ENCODE data around the gene SLC35E1. TPM values are rescaled to one million over a fixed set of nuclear protein-coding genes. Genes with fewer than 3 reads are reported as not detected.
"Not testable (repeated sequence)": the region's sequence is repeated elsewhere in the genome, so short reads cannot be mapped to it uniquely, and the experiment has no call there.

SLC35E1 gene
- total RNA-seq, 2 experiments from 2014 or later = 57.3 to 57.7 TPM

DNA sequence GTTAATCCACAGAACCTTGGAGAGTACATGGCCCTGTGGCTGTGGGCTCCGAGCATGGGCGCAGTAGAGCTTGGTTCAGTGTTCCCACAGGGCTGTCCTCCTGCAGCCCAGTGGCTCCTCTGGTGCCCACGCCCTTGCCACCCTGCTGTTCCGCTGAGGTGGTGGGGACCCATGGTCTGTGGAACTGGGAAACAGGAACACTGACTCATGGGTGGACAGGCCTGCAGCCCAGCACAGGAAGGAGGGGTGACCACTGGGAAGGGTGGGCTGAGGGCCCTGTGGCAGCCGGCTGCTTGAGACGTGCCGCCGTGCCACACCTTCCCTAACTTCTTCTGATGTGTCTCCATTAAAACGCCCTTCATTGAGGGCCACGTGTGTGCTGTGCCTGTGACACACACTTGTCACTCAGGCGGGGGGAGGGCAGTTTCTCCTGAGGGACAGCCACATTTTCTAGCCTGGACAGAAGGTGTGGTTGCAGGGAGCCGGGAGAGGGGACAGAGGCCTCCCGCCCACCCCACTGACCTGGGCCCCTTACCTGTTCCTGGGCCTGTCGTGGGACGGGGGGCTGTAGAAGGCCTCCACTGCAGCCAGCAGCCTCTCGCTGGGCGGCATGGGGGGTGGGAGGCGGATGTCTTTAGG lies 51.1 kb downstream of the SLC35E1 start:
- no peaks in the 10 kb centered on the region for H3K27me3 Mint-ChIP-seq

DNA sequence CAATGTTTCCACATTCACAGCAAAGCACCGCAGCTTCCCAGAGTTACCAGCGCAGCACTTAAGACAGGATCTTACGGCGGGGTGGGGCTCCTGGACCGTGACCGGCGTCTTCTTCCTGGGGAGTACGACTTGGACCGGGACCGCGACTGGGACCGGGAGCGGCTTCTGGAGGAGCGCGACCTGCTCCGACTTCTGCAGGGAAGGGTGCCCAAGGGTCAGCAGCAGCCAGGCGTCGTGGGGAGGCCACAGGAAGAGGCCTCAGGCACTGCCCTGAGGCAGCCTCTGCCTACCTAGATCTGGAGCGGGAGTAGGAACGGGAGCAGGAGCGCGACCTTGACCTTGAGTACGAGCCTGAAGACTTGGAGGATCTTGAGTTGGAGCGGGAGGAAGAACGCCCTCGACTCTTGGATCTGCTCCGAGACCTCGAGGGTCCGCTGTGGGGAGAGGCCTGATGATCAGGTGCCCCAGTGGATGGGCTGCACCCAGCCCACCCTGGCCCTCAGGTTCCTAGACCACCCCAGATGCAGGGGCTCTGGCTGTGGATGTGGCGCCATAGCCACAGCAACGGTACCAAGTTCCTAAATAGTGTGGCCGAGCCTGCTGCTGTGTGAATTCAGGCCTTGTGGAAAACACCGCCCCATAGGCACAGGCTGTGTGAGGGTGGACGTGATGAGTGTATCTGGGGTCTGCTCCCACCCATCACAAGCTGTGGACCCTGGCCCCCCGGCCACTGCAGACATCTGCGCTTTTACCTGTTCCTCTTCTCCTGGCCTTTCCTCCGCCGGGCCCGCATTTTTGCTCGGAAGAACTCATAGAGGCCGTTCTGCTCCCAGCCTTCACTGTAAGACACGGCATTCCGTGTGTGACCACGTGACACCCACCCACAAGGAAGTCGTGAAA lies 51.9 kb downstream of the SLC35E1 start:
- ChIA-PET CTCF (no interaction called here), POLR2A (no interaction called here)
- Mint-ChIP-seq H3K4me1 (no peaks in the 10 kb centered on the region), H3K27ac (no peak overlapping the region), H3K36me3 (ENCODE audit: low read depth) (peaks cover 60% of the 10 kb centered on the region), H3K4me3 (no peak overlapping the region), H3K27me3 (no peaks in the 10 kb centered on the region), H3K9me3 (no peaks in the 10 kb centered on the region)
- no peak for DNase-seq

More for the DNA sequence above, 51.1 kb downstream of the SLC35E1 start:
- CTCF ChIA-PET = no interaction called here
- peaks cover 65% of the 10 kb centered on the region for H3K36me3 Mint-ChIP-seq (ENCODE audit: low read depth)
- no peaks in the 10 kb centered on the region for H3K9me3 Mint-ChIP-seq
- H3K4me1 Mint-ChIP-seq = no peaks in the 10 kb centered on the region
- H3K4me3 Mint-ChIP-seq = no peak overlapping the region
- no peak overlapping the region for H3K27ac Mint-ChIP-seq
- no peak for DNase-seq
- POLR2A ChIA-PET = interaction anchor here (1.3 kb wide), 1 partner anchor 20 kb away, joined by 4 read pairs; no protein-coding TSS in a partner anchor

- H3K4me1 Mint-ChIP-seq = no peaks in the 10 kb centered on the region
- no peaks in the 10 kb centered on the region for H3K9me3 Mint-ChIP-seq
- H3K4me3 Mint-ChIP-seq = no peak overlapping the region
- no peak overlapping the region for H3K27ac Mint-ChIP-seq
- DNase-seq = no peak
- H3K27me3 Mint-ChIP-seq = no peaks in the 10 kb centered on the region
- H3K36me3 Mint-ChIP-seq (ENCODE audit: low read depth) = peaks cover 60% of the 10 kb centered on the region
- POLR2A ChIA-PET = no interaction called here
- CTCF ChIA-PET = no interaction called here
These were observed 53.0 kb downstream of the SLC35E1 start for GRCh38 chr19:16519230-16519687.

- ChIA-PET CTCF (no interaction called here), POLR2A (no interaction called here)
- Mint-ChIP-seq H3K4me3 (no peak overlapping the region), H3K9me3 (no peaks in the 10 kb centered on the region), H3K4me1 (no peaks in the 10 kb centered on the region), H3K27me3 (no peaks in the 10 kb centered on the region), H3K27ac (no peak overlapping the region), H3K36me3 (ENCODE audit: low read depth) (peaks cover 54% of the 10 kb centered on the region)
- no peak for DNase-seq
These were observed 53.6 kb downstream of the SLC35E1 start for GRCh38 chr19:16518483-16519229.

- POLR2A ChIA-PET = interaction anchor here (1.3 kb wide), 1 partner anchor 25 kb away, joined by 4 read pairs; no protein-coding TSS in a partner anchor
These were observed 54.2 kb downstream of the SLC35E1 start for GRCh38 chr19:16518061-16518460.

DNA sequence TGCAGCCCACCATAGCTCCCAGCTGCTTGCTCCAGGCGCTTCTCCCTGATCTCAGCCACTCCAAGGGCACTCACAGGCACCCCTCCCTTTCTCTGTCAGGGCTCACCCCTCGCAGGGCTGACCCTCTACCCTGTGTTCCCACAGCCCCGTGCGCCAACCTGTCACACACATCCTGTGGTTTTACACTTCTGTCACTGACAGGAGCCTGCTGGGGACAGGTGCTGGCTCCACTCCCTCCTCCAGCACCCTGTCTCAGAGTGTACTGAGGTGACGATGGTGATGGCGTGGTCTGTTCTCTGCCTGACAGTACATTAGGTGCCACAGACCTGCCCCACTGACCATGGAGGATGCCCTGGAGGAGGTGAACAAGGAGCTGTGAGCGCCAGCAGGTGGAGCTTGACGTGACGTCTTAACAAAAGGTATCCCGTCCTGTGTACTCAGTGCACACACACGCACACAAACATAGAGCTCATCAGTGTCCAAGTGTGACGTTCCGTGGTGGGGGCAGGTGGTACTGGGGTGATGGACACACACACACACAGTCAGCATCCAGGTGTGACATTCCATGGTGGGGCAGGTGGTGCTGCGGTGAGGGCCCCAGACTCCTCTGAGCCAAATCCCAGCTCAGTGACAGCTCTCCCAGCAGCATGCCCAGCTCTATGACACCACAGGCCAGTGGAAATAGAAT lies 55.1 kb downstream of the SLC35E1 start:
- Mint-ChIP-seq H3K27me3 (no peaks in the 10 kb centered on the region), H3K36me3 (ENCODE audit: low read depth) (peaks cover 42% of the 10 kb centered on the region), H3K4me1 (no peaks in the 10 kb centered on the region), H3K9me3 (no peaks in the 10 kb centered on the region), H3K27ac (no peak overlapping the region), H3K4me3 (no peak overlapping the region)
- no peak for DNase-seq
- CTCF ChIA-PET = no interaction called here
- POLR2A ChIA-PET = interaction anchor here (0.9 to 1.3 kb wide), 3 partner anchors 9 to 26 kb away, joined by 3 to 5 read pairs (median 4); partner anchors contain the start of gene CHERP

More at GRCh38 chr19:16518061-16518460, 54.2 kb downstream of the SLC35E1 start:
- peaks cover 49% of the 10 kb centered on the region for H3K36me3 Mint-ChIP-seq (ENCODE audit: low read depth)
- no peak overlapping the region for H3K27ac Mint-ChIP-seq
- CTCF ChIA-PET = no interaction called here
- no peak overlapping the region for H3K4me3 Mint-ChIP-seq
- H3K27me3 Mint-ChIP-seq = no peaks in the 10 kb centered on the region
- no peak for DNase-seq
- no peaks in the 10 kb centered on the region for H3K9me3 Mint-ChIP-seq
- no peaks in the 10 kb centered on the region for H3K4me1 Mint-ChIP-seq

DNA sequence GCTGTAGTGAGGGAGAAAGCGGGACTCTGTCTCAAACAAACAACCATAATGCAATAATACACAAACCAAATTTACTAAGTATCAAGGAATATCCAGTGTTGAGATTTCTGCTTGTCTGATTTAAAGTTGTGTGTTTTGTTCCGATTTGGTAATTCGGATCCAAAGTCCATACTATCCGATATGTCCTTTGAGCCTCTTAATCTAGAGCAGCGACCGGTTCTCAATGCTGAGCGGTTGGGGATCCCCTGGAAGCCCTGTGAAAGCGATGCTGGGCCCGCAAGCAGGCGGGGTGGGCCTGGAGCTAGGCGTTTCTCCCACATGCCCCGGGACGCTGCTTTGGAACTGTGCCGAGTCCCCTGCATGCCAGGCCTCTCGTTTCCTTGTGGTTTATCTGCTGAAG lies 55.8 kb downstream of the SLC35E1 start:
- Mint-ChIP-seq H3K27ac (no peak overlapping the region), H3K4me1 (no peaks in the 10 kb centered on the region), H3K36me3 (ENCODE audit: low read depth) (peaks cover 40% of the 10 kb centered on the region), H3K9me3 (no peaks in the 10 kb centered on the region), H3K27me3 (no peaks in the 10 kb centered on the region), H3K4me3 (no peak overlapping the region)
- POLR2A ChIA-PET = no interaction called here
- CTCF ChIA-PET = no interaction called here
- DNase-seq = no peak

DNA sequence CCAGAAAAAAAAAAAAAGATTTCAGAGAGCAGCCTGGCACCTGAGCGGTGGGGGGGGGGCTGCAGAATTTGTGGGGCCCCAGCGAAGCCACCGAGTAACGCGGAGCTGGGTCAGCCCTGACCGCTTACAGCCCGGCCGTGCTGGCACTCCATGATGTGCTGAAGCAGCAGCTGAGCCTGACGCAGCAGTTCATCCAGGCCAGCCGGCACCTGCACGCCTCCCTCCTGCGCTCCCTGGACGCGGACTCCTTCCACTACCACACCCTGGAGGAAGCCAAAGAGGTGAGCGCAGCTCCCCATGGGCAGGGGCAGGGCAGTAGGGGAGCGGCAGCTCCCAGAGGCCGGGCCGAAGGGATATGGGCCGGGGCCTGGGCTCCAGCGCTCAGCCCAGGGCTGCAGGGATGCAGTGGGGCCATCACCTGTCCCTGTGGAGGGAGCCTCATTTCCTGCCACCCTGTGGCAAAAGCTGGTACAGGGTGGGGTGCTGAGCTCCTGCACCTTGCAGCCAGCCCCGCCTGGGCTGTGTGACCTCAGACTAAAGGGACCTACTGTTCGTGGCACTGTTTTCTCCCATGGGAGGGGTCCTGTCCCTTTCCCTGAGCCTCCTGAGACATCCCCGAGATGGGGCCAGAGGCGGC lies 57.7 kb downstream of the SLC35E1 start:
- Mint-ChIP-seq H3K4me1 (no peaks in the 10 kb centered on the region), H3K27ac (no peak overlapping the region), H3K36me3 (ENCODE audit: low read depth) (peaks cover 22% of the 10 kb centered on the region), H3K9me3 (no peaks in the 10 kb centered on the region), H3K4me3 (no peak overlapping the region), H3K27me3 (no peaks in the 10 kb centered on the region)
- CTCF ChIA-PET = no interaction called here
- DNase-seq = no peak
- POLR2A ChIA-PET = interaction anchor here (0.9 kb wide), 1 partner anchor 10 kb away, joined by 3 read pairs; no protein-coding TSS in a partner anchor

- H3K9me3 Mint-ChIP-seq; H3K27ac Mint-ChIP-seq; POLR2A ChIA-PET; H3K4me1 Mint-ChIP-seq; CTCF ChIA-PET; DNase-seq; H3K36me3 Mint-ChIP-seq (ENCODE audit: low read depth); H3K27me3 Mint-ChIP-seq; H3K4me3 Mint-ChIP-seq: not testable (repeated sequence)
These were observed 59.6 kb downstream of the SLC35E1 start for GRCh38 chr19:16512611-16513010.

- Mint-ChIP-seq H3K27me3 (no peaks in the 10 kb centered on the region), H3K27ac (no peak overlapping the region), H3K36me3 (ENCODE audit: low read depth) (no peaks in the 10 kb centered on the region), H3K9me3 (no peaks in the 10 kb centered on the region), H3K4me3 (no peak overlapping the region), H3K4me1 (peaks cover 1% of the 10 kb centered on the region)
- DNase-seq = no peak
- POLR2A ChIA-PET = no interaction called here
- CTCF ChIA-PET = interaction anchor here (0.6 to 1.7 kb wide), 2 partner anchors 18 to 75 kb away, joined by 4 read pairs; no protein-coding TSS in a partner anchor
These were observed 62.8 kb downstream of the SLC35E1 start for GRCh38 chr19:16509141-16510061.

DNA sequence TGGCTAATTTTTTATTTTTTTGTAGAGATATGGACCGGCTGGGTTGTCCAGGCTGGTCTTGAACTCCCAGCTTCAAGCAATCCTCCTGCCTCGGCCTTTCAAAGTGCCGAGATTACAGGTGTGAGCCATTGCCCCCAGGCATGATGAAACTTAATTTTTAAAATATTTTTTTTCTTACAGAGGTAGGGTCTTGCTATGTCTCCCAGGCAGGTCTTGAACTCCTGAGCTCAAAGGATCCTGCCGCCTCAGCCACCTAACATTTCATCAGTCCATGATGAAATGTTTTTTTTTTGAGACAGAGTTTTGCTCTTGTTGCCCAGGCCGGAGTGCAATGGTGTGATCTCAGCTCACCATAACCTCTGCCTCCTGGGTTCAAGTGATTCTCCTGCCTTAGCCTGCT lies 63.7 kb downstream of the SLC35E1 start:
- DNase-seq = no peak
- Mint-ChIP-seq H3K27ac (no peak overlapping the region), H3K4me1 (peaks cover 2% of the 10 kb centered on the region), H3K27me3 (no peaks in the 10 kb centered on the region), H3K4me3 (no peak overlapping the region), H3K9me3 (no peaks in the 10 kb centered on the region), H3K36me3 (ENCODE audit: low read depth) (no peaks in the 10 kb centered on the region)
- ChIA-PET POLR2A (interaction anchor here (0.6 kb wide), 1 partner anchor 392 kb away, joined by 3 read pairs; no protein-coding TSS in a partner anchor), CTCF (interaction anchor here (1.7 kb wide), 1 partner anchor 19 kb away, joined by 4 read pairs; no protein-coding TSS in a partner anchor)
